Chondrocyte (in vitro differentiated cells): Measurements from ENCODE around the gene CHRNB2. TPM values are rescaled to one million over a fixed set of nuclear protein-coding genes. Genes with fewer than 3 reads are reported as not detected.
A peak's percentile ranks its signal among the peaks of the same experiment; 100 is the strongest.

Experiments
- DNase-seq: peaks from one replicate; pipeline ENCODE4 v3.0.0; 2021; ENCODE audit warnings: mixed read lengths, low spot score
- H3K27ac Mint-ChIP-seq: one replicate; pipeline ENCODE4 v1.8.0; 2021; ENCODE audit warnings: mild to moderate bottlenecking, moderate library complexity, mixed read lengths; ENCODE audit not compliant: unreplicated experiment
- H3K27me3 Mint-ChIP-seq: 2 replicates; pipeline ENCODE4 v1.8.0; 2021; ENCODE audit warnings: low read depth, mixed read lengths
- H3K36me3 Mint-ChIP-seq: 2 replicates; pipeline ENCODE4 v1.8.0; 2021; ENCODE audit warnings: low read depth, mixed read lengths
- H3K4me1 Mint-ChIP-seq: 2 replicates; pipeline ENCODE4 v1.8.0; 2021; ENCODE audit warnings: low read depth, mild to moderate bottlenecking, mixed read lengths
- H3K4me3 Mint-ChIP-seq: one replicate; pipeline ENCODE4 v1.8.0; 2021; ENCODE audit warnings: mild to moderate bottlenecking, moderate library complexity, mixed read lengths; ENCODE audit not compliant: unreplicated experiment
- H3K9me3 Mint-ChIP-seq: 2 replicates; pipeline ENCODE4 v1.8.0; 2021; ENCODE audit warnings: low read depth, mixed read lengths
- CTCF ChIP-seq: fragments of 200-600 bp; sonication (generic); IDR thresholded peaks from 2 replicates; pipeline ENCODE4 v1.5.0; 2021; ENCODE audit warnings: antibody characterized with exemption, mild to moderate bottlenecking, moderate library complexity
- total RNA-seq: library from RNA; stranded (reverse); gene quantifications from 3 replicates; pipeline ENCODE4 v1.2.1, GENCODE V29; 2021

Gene CHRNB2
- total RNA-seq, 1 donor from 2014 or later, result not detected

- Mint-ChIP-seq H3K36me3 (peaks cover 71% of the 10 kb centered on the region), H3K27ac (no peak overlapping the region), H3K4me3 (no peak overlapping the region), H3K9me3 (no peaks in the 10 kb centered on the region), H3K4me1 (peaks cover 14% of the 10 kb centered on the region), H3K27me3 (no peaks in the 10 kb centered on the region)
- no peak for DNase-seq
- no peak for TF ChIP-seq CTCF
Measured at GRCh38 chr1:154582885-154583284, 15.3 kb downstream of the CHRNB2 start.

- Mint-ChIP-seq H3K4me1 (peaks cover 14% of the 10 kb centered on the region), H3K27ac (peak overlapping the region; percentile 72), H3K9me3 (no peaks in the 10 kb centered on the region), H3K36me3 (peaks cover 75% of the 10 kb centered on the region), H3K4me3 (no peak overlapping the region), H3K27me3 (no peaks in the 10 kb centered on the region)
- TF ChIP-seq CTCF, result no peak
- no peak for DNase-seq
Measured at GRCh38 chr1:154583773-154584172, 16.2 kb downstream of the CHRNB2 start.

- peak overlapping the region; percentile 72 for H3K27ac Mint-ChIP-seq
Measured at GRCh38 chr1:154584267-154584994, 16.9 kb downstream of the CHRNB2 start.

GRCh38 chr1:154586231-154586630 is 18.7 kb downstream of the CHRNB2 start:
- no peak for DNase-seq
- Mint-ChIP-seq H3K36me3 (peaks cover 74% of the 10 kb centered on the region), H3K27ac (no peak overlapping the region), H3K4me3 (no peak overlapping the region), H3K4me1 (peaks cover 14% of the 10 kb centered on the region), H3K9me3 (no peaks in the 10 kb centered on the region), H3K27me3 (no peaks in the 10 kb centered on the region)
- no peak for TF ChIP-seq CTCF

More at GRCh38 chr1:154584267-154584994, 16.9 kb downstream of the CHRNB2 start:
- no peak for TF ChIP-seq CTCF
- no peak for DNase-seq
- no peak overlapping the region for H3K4me3 Mint-ChIP-seq
- H3K36me3 Mint-ChIP-seq, result peaks cover 75% of the 10 kb centered on the region
- H3K4me1 Mint-ChIP-seq, result peaks cover 14% of the 10 kb centered on the region
- H3K9me3 Mint-ChIP-seq, result no peaks in the 10 kb centered on the region
- no peaks in the 10 kb centered on the region for H3K27me3 Mint-ChIP-seq

GRCh38 chr1:154586641-154587040 is 19.1 kb downstream of the CHRNB2 start:
- Mint-ChIP-seq H3K9me3 (no peaks in the 10 kb centered on the region), H3K27ac (no peak overlapping the region), H3K27me3 (no peaks in the 10 kb centered on the region), H3K4me1 (peaks cover 14% of the 10 kb centered on the region), H3K4me3 (no peak overlapping the region), H3K36me3 (peaks cover 76% of the 10 kb centered on the region)
- no peak for DNase-seq
- no peak for TF ChIP-seq CTCF
